A673 (cell line): ENCODE data around the gene LRRC23. TPM values are rescaled to one million over a fixed set of nuclear protein-coding genes. Genes with fewer than 3 reads are reported as not detected.

Source experiments
- BruUV-seq: library from RNA; stranded (reverse); fragments of 400-500 nt; replicated peaks from 2 replicates; lab custom pipeline; 2021; lab: Mats Ljungman, UMichigan
- CTCF ChIA-PET: fragments of 300-600 bp; sonication (Branson Sonifier 250); formaldehyde crosslinking; loops from one replicate; lab custom pipeline; 2022; ENCODE audit warnings: antibody characterized with exemption; lab: Charles Lee
- POLR2A ChIA-PET: fragments of 300-600 bp; sonication (Branson Sonifier 250); formaldehyde crosslinking; loops from one replicate; lab custom pipeline; 2022; ENCODE audit warnings: antibody characterized with exemption; ENCODE audit not compliant: low non-redundant PET; lab: Charles Lee
- DNase-seq: peaks from one replicate; pipeline ENCODE4 v3.0.0-alpha.2; 2015; ENCODE audit warnings: low spot score
- H3K27ac ChIP-seq: fragments of 200-600 bp; sonication (generic); 2 replicates; pipeline ENCODE4 v1.5.1; 2016; ENCODE audit warnings: mixed run types, low read depth, mild to moderate bottlenecking, mixed read lengths, antibody characterized with exemption, low read length; ENCODE audit not compliant: poor library complexity, severe bottlenecking
- H3K27me3 ChIP-seq: fragments of 200-600 bp; sonication (generic); replicated peaks from 2 replicates; pipeline ENCODE4 v1.6.1; 2017; ENCODE audit warnings: mixed run types, low read depth, mild to moderate bottlenecking, mixed read lengths, antibody characterized with exemption, low read length; ENCODE audit not compliant: insufficient read depth, poor library complexity
- H3K36me3 ChIP-seq: fragments of 200-600 bp; sonication (generic); 2 replicates; pipeline ENCODE4 v1.6.1; 2016; ENCODE audit warnings: mixed run types, mild to moderate bottlenecking, mixed read lengths, antibody characterized with exemption, low read length; ENCODE audit not compliant: insufficient read depth, poor library complexity, severe bottlenecking
- H3K4me1 ChIP-seq: fragments of 200-600 bp; sonication (generic); 2 replicates; pipeline ENCODE4 v1.6.1; 2017; ENCODE audit warnings: mixed run types, mild to moderate bottlenecking, mixed read lengths, antibody characterized with exemption, low read length; ENCODE audit not compliant: insufficient read depth, poor library complexity, severe bottlenecking
- H3K4me3 ChIP-seq: fragments of 200-600 bp; sonication (generic); 2 replicates; pipeline ENCODE4 v1.5.1; 2016; ENCODE audit warnings: low read depth, mixed run types, mild to moderate bottlenecking, mixed read lengths, low read length; ENCODE audit not compliant: poor library complexity, severe bottlenecking
- H3K9me3 ChIP-seq: fragments of 200-600 bp; sonication (generic); 2 replicates; pipeline ENCODE4 v1.6.1; 2016; ENCODE audit warnings: mixed run types, low read depth, mild to moderate bottlenecking, mixed read lengths, antibody characterized with exemption, low read length; ENCODE audit not compliant: poor library complexity, severe bottlenecking
- CTCF ChIP-seq: fragments of 300-800, 200-600 bp; sonication (generic); conservative IDR thresholded peaks from 2 replicates; pipeline ENCODE4 v1.5.1; 2017; ENCODE audit warnings: low read depth, mild to moderate bottlenecking, antibody characterized with exemption, low read length, moderate library complexity, mixed read lengths
- EZH2 ChIP-seq: fragments of 200-600 bp; sonication (generic); IDR thresholded peaks from 2 replicates; pipeline ENCODE4 v1.6.1; 2017; ENCODE audit warnings: borderline replicate concordance, low read depth, mild to moderate bottlenecking, mixed read lengths, antibody characterized with exemption, low read length; ENCODE audit not compliant: poor library complexity, severe bottlenecking
- intact Hi-C: fragments of 100-400 bp; cut with micrococcal nuclease; formaldehyde crosslinking; loops from one replicate; pipeline ENCODE4 v1.10.0; 2022; ENCODE audit not compliant: unreplicated experiment
- total RNA-seq: library from RNA; stranded (reverse); gene quantifications from 2 replicates; pipeline ENCODE4 v1.2.3, GENCODE V29; 2021

LRRC23 gene
- total RNA-seq, 1 experiment from 2014 or later = 7.7 TPM

- CTCF ChIA-PET = no interaction called here
- no peak overlapping the region for H3K4me3 ChIP-seq
- POLR2A ChIA-PET = no interaction called here
- H3K4me1 ChIP-seq = peaks cover 13% of the 10 kb centered on the region
- peak overlapping the region; percentile 82 for H3K27ac ChIP-seq
- intact Hi-C loops = no loop called here
- no peak for DNase-seq
- no TSS peak for BruUV-seq
- TF ChIP-seq CTCF (no peak), EZH2 (no peak)
- H3K9me3 ChIP-seq = no peaks in the 10 kb centered on the region
- no peaks in the 10 kb centered on the region for H3K36me3 ChIP-seq
- H3K27me3 ChIP-seq = no peaks in the 10 kb centered on the region
These were observed 48.3 kb downstream of the LRRC23 start for GRCh38 chr12:6952863-6953441.

- intact Hi-C loops = no loop called here
- ChIA-PET POLR2A (no interaction called here), CTCF (no interaction called here)
- H3K4me3 ChIP-seq = no peak overlapping the region
- TF ChIP-seq EZH2 = no peak
- TF ChIP-seq CTCF = no peak
- BruUV-seq = no TSS peak
- H3K27me3 ChIP-seq = no peaks in the 10 kb centered on the region
- DNase-seq = peak; percentile 75
- H3K9me3 ChIP-seq = no peaks in the 10 kb centered on the region
- H3K4me1 ChIP-seq = peaks cover 13% of the 10 kb centered on the region
- H3K27ac ChIP-seq = peak overlapping the region; percentile 82
- no peaks in the 10 kb centered on the region for H3K36me3 ChIP-seq
These were observed 49.1 kb downstream of the LRRC23 start for GRCh38 chr12:6953442-6954315.

DNA sequence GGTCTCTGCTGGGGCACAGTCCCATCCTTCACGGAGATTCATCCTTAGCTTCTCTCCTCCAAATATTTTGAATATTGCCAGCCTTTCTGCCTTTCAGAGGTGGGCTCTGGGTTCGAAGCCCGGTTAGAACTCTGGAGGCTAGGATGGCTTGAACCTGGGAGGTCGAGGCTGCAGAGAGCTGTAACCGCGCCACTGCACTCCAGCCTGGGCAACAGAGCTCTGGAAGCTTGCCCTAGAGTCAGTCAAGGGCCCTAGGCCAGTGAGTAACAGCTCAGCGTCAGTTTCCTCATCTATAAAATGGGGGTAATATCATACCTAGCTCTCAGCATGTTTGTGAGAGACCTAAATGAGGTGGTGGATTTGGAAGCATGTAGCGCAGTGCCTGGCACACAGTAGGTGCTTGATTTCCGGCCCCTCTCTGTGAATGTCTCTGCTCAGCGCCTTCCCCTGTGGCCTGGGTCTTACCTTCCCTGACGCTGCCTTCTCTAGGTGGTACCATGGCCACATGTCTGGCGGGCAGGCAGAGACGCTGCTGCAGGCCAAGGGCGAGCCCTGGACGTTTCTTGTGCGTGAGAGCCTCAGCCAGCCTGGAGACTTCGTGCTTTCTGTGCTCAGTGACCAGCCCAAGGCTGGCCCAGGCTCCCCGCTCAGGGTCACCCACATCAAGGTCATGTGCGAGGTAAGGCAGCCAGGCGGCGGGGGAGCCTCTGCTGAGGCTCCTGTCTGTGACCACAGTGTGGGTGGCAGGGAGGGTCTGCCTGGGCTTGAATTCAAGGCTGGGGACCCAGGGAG lies 49.9 kb downstream of the LRRC23 start:
- Histone ChIP-seq H3K9me3 (no peaks in the 10 kb centered on the region), H3K4me3 (no peak overlapping the region), H3K27me3 (no peaks in the 10 kb centered on the region), H3K27ac (peak overlapping the region; percentile 82), H3K4me1 (peaks cover 13% of the 10 kb centered on the region), H3K36me3 (no peaks in the 10 kb centered on the region)
- no TSS peak for BruUV-seq
- DNase-seq = no peak
- intact Hi-C loops = no loop called here
- CTCF ChIA-PET = no interaction called here
- POLR2A ChIA-PET = no interaction called here
- TF ChIP-seq CTCF (no peak), EZH2 (no peak)
